ENCODE measurements around the gene SLC9A1.
A peak's percentile ranks its signal among the peaks of the same experiment; 100 is the strongest.

Gene SLC9A1

GRCh38 chr1:27101054-27101491 lies 53.9 kb downstream of the SLC9A1 start:
- no peak overlapping the region for H3K27ac ChIP-seq
- TF ChIP-seq CTCF (IDR thresholded peaks at IDR 0.05) (no peak), ZFX (IDR thresholded peaks at IDR 0.05; ENCODE audit: borderline replicate concordance) (no peak)

GRCh38 chr1:27100335-27101053 lies 54.4 kb downstream of the SLC9A1 start:
- no peak overlapping the region for H3K27ac ChIP-seq
- TF ChIP-seq ZFX (IDR thresholded peaks at IDR 0.05; ENCODE audit: borderline replicate concordance) (no peak), CTCF (IDR thresholded peaks at IDR 0.05) (no peak)

GRCh38 chr1:27099587-27100334 lies 55.2 kb downstream of the SLC9A1 start:
- TF ChIP-seq CTCF (IDR thresholded peaks at IDR 0.05) = no peak
- no peak for TF ChIP-seq ZFX (IDR thresholded peaks at IDR 0.05; ENCODE audit: borderline replicate concordance)
- peak overlapping the region; percentile 37 for H3K27ac ChIP-seq

GRCh38 chr1:27099135-27099586 lies 55.8 kb downstream of the SLC9A1 start:
- peak overlapping the region; percentile 37 for H3K27ac ChIP-seq

GRCh38 chr1:27098431-27099134 lies 56.3 kb downstream of the SLC9A1 start:
- TF ChIP-seq CTCF (IDR thresholded peaks at IDR 0.05) = no peak
- TF ChIP-seq ZFX (IDR thresholded peaks at IDR 0.05; ENCODE audit: borderline replicate concordance) = no peak
- H3K27ac ChIP-seq = peak overlapping the region; percentile 37

More at GRCh38 chr1:27099135-27099586, 55.8 kb downstream of the SLC9A1 start:
- TF ChIP-seq ZFX (IDR thresholded peaks at IDR 0.05; ENCODE audit: borderline replicate concordance) (no peak), CTCF (IDR thresholded peaks at IDR 0.05) (no peak)

- TF ChIP-seq CTCF (IDR thresholded peaks at IDR 0.05) = peak; percentile 95
- no peak for TF ChIP-seq ZFX (IDR thresholded peaks at IDR 0.05; ENCODE audit: borderline replicate concordance)
- peak overlapping the region; percentile 37 for H3K27ac ChIP-seq
Observed at GRCh38 chr1:27097484-27097917, 57.4 kb downstream of the SLC9A1 start.
